HG02970 (cell line): ENCODE measurements around the gene CDC42BPB.

Experiments
- ATAC-seq: cut with Tn5 transposase; IDR thresholded peaks from one replicate; pipeline ENCODE4 v1.9.1; 2021; ENCODE audit warnings: mild to moderate bottlenecking, moderate library complexity, moderate number of reproducible peaks; ENCODE audit not compliant: unreplicated experiment, low FRiP score

The CDC42BPB gene

GRCh38 chr14:102918438-102918837, 138.9 kb downstream of the CDC42BPB start:
- no peak for ATAC-seq

DNA sequence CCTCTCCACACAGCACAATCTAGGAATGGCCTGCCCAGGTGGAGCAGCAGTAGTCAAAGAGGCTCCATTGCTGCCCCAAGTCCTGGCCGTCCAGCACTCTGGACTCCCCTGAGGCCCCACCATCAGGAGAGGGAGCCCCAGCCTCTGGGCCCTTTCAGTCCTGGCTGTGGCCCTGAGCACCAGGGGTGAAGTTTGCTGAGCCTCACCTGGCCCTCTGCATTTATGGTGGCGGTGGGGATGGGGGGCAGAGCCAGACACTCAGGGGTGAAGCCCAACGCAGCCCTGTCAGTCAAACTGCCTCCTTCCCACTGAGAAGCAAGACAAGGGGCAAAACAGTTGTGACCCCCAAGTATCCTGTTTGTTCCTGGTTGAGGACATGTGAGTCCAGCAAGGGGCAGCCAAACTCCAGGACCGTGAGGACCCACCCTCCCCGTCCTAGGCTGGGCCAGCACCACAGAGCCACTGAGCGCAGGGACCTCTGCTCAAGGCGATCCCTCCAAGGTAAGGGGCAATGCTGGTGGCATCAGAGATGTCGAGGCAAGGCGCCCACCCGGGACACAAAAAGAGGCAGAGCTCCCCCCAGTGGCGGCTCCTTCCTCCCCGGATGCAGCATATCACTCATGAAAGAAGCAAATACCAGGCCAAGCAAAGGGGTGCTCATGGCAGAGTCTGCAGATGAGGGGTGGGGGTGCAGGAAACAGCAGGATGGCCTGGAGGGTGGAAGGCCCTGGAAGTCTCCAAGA, 139.7 kb downstream of the CDC42BPB start:
- no peak for ATAC-seq

DNA sequence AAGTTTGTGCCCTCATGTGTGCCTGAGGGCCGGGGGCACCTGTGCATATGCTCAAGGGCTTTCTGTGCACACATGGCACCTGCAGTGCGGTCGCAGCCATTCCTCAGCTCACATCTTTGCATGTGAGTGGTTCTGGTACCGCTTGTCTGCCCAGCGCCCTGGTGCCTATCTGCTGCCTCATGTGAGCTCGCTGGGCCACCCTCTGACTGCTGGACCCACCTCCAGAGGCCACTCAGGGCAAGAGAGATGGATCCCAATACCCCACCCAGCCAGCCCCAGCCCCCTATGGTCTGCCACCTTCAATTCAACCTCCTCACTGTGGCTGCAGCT, 140.3 kb downstream of the CDC42BPB start:
- ATAC-seq: no peak

DNA sequence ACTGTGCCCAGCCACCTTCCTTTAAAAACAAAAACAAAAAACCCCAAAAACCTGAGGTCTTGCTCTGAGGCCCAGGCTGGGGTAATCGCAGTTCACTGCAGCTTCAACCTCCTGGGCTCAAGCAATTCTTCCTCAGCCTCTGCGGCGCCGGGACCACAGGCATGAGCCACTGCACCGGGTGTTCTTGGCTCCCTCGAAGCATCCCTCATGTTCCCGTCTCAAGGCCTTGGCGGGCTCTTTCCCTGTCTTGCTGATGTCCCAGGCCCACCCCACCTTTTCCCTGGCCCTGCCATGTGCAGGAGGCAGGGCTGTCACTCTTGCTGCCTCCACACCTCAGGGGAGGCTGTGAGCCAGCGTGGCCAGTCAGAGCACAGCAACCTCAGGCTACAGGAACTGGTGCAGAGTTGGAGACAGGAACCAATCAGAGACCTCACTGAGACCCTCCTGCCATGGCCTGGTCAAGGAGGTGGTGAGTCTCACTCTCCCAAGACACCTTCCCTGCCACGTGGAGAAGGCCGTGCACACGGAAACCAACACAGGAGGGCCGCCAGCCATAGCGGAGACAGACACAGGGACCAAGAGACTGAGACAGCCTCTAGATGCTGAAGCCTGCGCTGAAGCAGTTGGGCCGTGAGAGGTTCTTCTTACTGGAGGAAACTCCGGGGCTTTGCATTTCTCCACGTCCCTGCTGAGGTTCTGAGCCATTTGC, 140.8 kb downstream of the CDC42BPB start:
- no peak for ATAC-seq

DNA sequence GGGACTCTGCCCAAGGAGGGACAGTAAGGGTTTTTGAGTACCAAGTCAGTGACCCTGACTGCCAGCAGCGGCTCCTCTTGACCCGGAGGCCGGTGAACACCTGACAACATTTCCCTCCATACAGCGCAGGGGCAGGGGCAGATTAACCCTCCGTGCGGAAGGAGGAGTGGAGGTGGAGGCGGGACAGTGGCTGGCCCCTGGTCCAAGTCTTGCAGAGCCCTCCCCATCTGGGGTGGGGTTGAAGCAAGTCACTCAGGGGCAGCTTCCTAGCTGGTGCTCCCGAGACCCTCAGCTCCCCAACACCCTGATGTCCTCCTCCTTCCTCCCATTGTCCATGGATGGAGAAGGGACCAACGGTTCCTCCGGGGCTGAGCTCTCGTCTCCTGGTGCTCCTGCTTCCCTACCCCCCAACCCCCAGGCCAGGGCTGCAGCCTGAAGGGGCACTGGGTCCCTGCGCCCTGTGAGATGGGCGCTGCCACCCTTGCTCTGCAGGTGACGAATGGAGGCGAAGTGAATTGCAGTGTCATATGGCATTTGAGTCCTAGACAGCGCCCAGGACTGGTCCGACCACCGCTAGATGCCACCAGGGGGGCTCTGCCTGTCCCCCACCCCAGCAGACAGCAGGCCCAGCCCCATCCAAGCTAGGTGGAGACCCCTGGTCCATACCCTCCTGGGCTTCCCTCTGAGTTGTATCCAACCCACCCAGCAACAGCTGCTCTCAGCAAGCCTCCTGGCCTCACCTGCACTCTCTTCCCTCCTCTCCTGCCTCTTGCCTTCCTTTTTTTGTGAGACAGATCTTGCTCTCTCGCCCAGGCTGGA, 141.8 kb downstream of the CDC42BPB start:
- no peak for ATAC-seq

- ATAC-seq: no peak
These were observed 142.7 kb downstream of the CDC42BPB start for GRCh38 chr14:102914474-102915291.

GRCh38 chr14:102913341-102914211, 143.8 kb downstream of the CDC42BPB start:
- ATAC-seq: no peak

- ATAC-seq: no peak
These were observed 145.2 kb downstream of the CDC42BPB start for GRCh38 chr14:102911991-102912761.

DNA sequence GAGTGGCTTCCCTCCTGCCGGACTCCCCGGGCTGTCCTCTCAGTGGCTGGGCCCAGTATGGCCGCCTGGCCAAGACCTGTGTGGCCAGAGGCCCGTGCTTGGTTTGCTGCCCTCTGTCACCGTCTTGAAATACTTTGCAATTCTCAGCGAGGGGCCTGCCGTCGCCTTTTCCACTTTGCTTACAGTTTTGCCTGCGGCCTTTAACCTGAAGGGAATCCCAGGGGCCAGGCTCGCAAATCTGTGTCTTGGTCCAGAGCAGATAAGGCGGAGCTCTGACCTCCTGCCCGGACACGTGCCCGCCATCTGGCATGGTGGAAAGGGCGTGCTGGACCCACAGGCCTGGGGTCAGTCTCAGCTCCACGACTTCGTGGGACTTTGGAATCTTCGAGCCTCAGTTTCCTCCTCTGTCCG, 145.8 kb downstream of the CDC42BPB start:
- ATAC-seq: no peak

GRCh38 chr14:102910442-102910841, 146.9 kb downstream of the CDC42BPB start:
- no peak for ATAC-seq

DNA sequence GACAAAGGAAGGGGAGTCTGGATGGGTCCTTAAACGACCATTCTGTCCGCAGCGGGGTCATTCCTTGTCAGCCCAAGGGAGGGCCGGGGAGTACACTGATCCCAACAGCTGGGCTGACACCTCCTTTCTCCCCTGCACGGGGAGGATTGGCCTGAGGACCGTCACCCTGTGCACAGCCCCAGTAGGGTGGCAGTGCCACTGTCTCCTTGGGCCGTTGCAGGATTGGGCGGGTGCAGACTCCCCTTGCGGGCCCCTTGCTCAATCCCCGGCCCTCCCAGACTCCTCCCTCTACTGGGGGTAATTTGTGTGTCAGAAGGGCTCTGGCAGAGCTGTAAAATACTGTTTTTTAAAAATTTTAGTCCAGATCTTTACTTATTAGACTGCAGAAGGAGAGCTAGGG, 147.4 kb downstream of the CDC42BPB start:
- no peak for ATAC-seq

- ATAC-seq: no peak
These were observed 147.9 kb downstream of the CDC42BPB start for GRCh38 chr14:102909462-102909861.

DNA sequence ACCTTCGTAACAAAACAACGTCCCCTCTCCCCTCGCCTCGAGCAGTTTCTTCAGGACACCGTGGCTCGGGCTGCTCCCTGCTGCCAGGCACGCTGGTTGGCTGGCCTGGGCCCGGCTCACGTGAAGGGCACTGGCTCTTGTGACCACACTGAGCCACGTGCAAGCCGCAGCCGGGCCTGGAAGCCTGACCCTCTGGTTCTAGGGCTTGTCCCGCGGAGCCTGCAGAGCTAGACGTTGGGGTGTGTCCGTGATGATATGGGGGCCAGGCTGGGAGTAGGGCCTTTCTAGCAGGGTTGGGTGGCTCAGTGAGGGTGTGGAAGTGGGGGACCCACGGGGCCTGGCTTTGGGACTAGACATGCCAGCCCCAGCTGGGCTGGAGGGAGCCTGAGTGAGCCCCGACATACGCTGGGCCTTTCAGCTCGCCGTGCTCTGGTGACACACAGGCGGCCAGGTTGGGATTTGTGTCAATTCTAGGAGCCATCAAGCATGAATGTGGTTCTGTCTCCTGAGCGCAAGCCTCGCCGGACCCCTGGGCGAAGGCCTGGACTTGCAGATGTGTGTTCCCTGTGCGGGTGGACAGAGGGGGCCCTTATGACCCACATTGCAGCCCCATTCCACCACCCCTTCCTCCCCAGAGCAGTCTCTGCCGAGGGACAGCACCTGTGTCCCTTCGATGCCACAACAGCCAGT, 148.4 kb downstream of the CDC42BPB start:
- no peak for ATAC-seq

DNA sequence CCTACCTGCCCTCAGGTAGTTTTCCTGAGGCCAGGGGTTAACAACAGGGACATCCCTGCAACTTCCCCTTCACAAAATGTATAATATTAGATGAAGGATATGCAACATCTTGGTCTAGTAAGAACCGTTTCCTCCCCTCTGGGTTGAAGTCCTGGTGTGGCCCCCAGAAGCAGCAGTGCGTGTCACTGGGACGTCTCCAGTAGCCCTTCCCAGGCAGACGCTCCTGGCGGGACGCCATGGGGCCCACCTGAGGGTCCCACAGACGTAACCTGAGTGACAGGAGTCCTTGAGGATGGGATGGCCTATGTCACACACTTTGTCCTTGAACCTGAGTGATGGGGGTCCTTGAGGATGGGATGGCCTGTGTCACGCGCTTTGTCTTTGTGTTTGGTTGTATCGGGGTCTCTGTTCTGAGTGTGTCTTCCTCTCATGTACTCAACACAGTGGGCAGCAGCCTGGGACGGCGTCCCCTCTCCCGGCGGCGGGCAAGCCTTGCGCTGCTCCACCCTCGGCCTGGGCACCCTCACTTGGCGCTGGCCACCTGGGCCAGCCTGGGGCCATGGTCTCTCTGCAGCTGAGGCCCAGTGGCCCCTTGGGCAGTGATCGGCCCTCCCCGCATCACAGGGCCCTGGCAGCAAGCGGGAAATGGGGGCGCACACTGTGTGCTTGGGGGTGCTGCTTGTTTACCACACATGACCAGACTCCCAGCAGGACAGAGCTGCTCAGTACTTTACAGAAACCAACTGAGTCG, 149.2 kb downstream of the CDC42BPB start:
- ATAC-seq: no peak

DNA sequence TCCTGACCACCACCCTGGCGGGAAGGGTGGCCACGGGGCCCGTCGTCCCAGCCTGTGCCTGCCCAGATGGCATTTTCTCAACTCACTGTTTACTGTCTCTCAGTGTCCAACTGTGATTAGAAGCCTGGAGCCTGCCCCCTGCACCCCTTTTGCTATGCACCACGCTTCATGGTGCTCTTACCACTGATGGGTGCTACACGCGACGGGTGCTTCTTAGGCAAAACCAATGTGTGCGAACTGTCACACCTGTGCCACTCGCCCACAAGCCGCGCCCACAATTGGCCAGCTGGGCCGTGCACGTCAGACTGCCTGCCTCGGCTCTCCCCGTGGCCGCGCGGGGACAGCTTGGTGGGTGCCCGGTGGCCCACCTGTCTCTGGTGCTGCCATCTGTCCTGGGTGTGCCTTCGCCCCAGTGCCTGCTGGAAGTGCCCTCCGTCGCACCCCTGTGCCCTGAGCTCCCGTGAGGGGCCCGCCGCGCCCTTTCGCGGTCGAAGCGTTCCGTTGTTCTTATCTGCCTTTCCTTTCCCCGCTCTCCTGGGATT, 150.0 kb downstream of the CDC42BPB start:
- no peak for ATAC-seq

GRCh38 chr14:102906616-102907302, 150.6 kb downstream of the CDC42BPB start:
- ATAC-seq: no peak
